NCI-H2196 (cell line): Measurements from ENCODE around the gene PTPRM.

ENCODE experiments used
- DNase-seq: peaks from one replicate; lab custom pipeline; 2025; ENCODE audit not compliant: unreplicated experiment; lab: John Stamatoyannopoulos, UW

PTPRM gene

DNA sequence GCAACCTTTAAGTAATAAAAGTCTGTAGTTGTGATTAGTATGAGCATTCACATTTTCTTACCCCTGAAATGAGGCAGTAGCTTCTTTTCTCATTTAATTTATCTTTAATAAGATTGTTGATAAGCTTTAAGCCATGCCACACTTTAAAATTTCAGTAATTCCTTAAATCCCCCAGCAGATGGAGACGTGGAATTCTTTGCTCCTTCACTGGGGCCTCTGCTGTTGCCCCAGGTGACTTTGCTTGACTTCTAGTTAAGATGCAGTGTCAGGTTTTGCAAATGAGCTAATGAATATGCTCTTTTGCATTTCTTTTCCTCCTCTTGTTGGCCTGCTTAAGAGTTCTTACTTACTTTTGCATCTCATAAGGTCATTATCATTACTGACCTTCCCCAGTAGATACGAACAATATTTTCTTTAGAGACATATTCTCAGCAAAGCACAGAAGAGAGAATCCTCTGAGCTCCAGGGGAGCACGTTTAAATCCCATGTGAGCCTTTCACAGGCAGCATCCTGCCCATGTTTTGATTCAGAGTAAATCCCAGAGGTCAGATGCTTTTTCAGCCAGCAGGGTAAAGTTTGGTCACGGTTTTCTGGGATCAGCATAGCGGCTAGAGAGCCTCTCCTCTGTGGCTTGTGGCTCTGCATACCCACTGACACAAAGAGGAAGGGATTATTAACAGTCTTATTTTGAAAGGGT is 222.9 kb downstream of the PTPRM start:
- DNase-seq: peak; percentile 67

DNA sequence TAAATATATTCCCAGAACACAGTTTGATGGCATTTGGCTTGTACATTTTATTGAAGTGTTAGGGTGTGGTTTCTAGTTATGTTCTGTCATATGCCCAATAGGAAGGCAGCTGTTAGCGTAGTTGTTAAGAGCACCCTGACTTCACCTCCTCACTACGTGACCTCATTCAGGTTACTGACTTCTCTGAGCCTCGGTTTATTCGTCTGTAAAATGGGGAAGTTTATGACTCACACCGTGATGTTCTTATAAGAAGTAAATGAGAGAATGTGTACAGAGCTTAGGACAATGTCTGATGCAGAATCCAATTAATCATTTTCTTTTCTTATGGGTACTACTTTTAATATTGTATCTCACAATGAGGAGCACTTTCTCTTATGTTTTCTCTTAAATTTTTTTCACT is 226.0 kb downstream of the PTPRM start:
- no peak for DNase-seq

DNA sequence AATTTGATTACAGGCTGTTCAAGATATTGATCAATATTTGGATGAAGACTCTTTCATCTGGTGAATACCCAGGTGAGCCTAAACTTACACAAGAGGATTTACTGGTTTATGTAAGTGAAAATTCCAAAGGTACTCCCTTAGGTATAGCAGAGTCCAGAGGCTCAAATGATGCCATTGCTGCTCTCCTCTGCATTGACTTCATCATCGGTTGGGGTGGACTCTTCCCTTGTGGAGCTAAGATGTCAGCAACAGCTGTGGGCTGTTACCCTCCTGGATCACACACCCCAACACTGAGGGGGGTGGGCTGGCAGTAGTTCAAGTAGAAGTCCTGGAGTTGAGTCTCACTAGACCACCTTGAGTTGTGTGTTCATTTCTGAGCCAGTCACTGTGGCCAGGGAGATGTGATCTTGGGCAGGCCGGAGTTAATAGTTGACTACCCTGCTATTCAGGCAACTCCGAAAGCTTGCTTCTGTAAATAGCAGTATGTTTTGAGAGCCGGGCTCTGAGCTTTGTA is 236.9 kb downstream of the PTPRM start:
- no peak for DNase-seq

DNA sequence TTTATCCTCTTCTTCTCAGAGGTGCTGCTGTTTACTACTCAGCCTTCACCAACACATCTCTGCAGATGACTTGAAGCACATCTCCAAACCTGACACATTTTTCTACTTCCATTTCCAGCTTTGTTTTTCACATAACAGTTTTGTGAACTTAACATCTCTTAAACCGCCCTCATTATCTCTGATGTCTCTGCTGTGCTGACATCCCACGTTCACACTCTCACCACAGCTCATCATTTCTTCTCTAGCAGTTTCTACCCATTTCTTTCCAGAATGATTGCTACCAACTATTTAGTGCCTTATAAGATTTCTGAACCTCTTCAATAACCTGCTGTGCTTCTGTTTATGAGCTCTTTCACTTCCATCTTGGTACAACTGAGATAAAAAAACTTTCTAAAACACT is 238.0 kb downstream of the PTPRM start:
- no peak for DNase-seq

DNA sequence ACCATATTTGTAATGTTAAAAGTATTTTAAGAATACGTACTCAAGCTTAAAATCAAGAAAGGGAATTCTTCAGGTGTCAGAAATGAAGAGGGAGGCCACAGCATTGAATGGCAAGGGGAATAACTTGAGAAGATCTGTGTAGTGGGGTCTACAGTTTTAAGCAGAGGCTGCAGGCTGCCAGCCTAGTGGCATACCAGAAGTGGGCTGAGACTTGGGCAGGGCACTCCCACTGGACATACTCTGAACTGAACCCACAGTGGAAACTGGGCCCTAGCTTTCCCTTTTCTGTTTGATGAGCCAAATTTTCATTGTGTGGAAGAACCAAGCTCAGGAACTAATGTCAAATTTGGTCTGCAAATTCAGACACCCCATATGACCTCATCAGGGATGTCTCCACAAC is 238.8 kb downstream of the PTPRM start:
- no peak for DNase-seq

DNA sequence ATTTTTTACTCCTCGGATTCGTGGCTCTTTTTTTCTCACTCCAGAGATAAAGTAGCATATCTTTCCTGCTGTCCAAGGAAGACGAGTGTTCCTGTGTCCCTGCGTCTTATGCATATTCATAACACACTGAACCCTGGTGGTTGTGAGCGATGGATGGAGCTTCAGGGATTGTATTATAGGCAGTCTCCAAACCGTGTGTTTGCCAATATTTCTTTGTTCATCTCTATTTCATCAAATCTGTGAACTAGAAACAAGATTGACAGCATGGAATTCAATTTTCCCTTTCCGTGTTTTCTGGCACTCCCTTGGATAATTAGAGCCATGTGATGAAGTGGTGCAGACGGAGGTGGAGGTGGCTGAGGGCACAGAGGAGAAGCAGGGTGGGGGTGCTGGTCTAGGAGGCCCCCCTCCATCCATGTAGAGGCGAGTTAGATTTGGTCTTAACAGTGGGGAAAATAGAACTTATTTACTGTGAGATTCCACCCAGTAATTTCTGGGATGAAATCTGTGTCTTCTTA is 240.9 kb downstream of the PTPRM start:
- no peak for DNase-seq

DNA sequence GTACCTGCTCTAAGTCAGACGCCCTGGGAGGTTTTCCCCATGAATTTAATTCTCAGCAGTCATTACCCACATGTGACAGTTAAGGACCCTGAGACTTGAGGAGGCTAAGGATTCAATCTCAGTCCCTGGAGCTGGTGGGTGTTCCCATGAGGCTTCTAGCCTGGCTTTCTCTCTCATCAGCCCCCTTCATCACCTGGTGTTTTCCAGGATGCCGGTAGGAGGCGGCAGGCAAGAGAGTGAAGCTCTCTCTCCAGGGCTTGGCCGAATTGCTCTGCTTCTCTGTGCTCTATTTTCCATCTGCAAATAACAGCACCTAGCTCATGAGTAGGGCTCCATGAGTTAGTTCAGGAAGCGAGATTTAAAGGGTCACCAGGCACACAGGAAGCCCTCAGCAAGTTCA is 241.9 kb downstream of the PTPRM start:
- DNase-seq: no peak

DNA sequence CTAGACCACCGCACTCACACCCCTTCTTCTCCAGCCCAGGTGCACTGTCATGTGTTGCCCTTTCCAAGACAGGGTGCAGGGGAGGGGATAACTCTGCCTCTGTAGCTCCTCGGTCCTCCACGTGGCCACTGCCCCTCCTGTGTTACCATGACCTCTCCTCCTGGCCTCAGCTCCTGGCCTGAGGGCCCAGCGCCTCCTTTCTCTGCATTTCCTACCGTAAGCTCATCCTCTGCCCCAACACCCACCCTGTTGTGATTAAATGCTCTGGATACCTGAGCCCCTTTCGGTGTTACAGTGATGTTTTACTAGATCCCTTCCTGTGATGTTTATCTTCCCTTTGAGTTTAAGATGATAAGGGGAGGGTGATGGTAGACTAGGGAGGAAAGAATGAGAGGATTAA is 242.3 kb downstream of the PTPRM start:
- no peak for DNase-seq

DNA sequence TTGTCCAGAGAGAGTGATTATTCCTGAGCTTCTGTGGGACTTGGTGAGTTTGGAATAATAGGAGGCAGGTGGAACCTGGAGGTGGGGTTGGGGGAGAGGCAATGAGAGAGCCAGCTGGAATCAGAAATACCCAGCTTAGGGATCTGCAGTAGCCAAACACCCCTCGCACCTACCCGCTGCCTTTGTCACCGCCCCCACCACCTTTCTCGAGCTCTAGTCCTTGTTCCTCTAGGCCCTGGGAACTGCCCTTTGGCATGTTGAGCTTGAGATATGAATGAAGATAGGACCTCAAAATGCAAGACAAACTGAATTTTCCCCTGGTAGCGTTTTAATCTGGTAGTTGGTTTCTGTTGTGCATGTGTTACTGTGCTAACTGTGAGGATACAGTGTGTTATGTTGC is 242.9 kb downstream of the PTPRM start:
- DNase-seq: no peak

DNA sequence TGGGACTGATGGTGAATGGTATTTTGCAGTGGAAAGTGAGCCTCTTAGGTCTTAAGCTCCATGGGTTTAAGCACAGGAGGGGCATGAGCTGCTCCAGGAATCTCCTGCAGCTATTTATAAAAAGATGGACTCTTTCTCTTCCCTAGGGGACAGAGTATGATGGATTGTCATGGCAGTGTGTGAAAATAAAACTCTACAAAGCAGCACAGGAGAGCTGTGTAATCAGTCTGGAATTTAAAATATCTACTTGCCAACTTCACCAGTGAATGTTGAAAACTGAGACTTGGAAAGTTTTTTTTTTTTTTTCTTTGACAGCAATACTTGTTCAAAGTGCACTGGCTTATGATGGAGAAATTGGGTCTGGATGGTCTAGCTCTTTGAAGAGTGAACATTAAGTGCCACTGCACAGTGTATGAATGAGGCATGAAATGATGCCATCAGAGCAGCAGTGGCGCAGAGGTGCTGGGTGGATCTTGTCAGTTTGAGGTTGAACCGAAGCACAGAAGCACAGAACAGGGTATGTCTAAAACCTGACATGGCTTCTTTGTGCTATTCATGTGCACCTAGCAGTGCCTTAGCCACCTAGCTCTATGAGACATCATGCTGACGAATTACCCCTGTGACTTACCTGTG is 245.4 kb downstream of the PTPRM start:
- DNase-seq: no peak

DNA sequence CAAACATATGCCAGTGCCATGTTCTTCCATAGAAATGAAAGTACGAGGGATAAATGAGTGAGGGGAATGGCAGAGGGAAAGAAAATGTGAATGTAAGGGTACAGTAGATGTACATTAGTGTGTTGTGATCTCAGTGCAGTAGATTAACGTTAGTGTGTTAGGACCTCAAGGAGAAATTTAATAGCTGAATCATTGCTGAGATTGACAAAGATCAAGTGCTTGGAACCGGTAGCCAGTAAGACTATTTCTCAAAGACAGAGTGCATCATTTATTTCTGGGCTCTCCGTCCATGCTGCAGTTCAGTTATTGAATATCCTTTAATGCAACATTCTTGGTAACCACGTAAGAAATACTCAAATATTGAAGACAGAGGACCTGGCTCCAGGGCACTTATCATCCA is 246.0 kb downstream of the PTPRM start:
- no peak for DNase-seq

DNA sequence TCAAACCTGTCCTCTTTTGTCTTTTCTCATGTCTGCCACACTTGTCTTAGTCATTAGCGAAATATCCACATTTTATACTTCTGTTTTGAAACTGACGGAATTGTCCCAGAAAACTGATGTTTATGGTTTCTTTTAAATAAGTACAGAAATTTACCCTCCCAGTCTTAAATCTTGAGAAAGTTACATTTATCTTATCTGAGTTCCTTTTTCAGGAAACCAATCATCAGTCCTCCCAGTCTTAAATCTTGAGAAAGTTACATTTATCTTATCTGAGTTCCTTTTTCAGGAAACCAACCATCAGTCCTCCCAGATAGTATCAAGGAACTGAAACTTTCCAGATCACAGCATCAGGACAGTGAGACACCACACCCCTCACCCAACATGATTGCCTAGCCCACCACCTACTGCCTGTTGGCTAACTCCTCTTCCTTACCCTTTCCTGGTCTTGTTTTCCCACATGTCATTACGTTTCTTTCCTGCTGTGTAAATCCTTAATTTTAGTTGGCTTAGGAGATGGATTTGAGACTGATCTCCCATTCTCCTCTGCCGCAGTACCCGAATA is 247.7 kb downstream of the PTPRM start:
- DNase-seq: no peak

DNA sequence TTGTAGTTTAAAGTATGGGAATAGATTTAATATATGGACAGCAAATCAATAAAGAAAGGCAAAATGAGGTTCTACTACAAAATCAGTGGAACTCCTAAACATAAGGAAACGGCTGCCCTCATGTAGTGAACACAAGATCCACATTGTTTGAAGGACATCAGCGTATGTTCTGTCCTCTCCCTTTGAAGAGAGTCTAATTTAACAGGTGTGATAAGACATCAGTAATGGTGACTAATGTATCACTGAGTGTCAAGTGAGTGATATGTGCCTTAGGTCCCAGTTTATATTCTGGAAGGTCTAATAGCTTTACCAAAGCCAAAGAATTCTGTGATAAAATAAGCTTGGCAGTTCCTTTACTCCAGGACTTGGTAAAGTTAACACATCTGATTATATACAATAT is 248.7 kb downstream of the PTPRM start:
- no peak for DNase-seq

DNA sequence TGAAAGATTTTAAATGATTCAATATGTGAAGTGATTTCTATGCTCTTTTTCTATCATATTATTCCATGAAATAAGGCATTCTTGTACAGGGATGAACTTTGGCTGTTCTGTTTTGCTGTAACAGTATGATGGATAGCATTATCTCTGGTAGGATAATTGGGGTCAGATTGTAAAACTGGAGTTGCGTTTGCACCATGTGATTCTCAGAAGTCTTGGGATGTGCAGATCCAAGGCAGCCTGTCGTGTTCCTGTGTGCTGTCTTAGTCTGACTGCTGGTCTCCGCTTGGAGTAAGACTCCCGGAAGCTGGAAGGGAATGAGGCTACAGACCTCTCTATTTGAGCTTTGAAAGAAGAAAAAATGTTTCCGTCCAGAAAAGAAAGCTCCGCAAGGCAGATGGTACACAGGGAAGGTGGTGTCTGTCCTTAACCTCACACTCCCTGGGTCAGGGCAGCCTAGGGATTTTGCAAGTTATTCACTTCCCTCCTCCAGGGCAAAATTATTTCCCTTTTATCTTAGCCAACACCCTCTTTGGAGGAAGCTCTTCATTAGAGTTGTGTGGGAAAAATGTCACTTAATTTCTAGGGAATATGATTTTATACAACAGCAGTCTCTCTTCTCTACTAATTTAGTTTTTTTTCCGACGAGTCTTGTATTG is 250.6 kb downstream of the PTPRM start:
- DNase-seq: no peak

DNA sequence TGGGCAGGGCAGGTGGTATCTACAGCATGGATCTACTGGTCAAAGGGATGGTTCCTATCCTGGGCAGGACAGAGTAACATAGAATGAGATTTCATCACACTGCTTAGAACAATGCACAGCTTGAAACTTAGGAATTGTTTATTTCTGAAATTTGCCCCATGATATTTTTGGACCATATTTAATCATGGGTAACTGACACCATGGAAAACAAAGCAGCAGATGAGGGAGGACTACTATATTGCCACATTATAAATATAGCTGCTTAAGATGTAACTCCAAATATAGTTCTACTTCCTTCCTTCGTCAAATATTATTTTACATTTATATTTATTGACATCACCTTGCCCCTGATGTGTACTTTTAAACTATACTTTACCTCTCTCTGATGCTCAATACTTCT is 254.7 kb downstream of the PTPRM start:
- no peak for DNase-seq

DNA sequence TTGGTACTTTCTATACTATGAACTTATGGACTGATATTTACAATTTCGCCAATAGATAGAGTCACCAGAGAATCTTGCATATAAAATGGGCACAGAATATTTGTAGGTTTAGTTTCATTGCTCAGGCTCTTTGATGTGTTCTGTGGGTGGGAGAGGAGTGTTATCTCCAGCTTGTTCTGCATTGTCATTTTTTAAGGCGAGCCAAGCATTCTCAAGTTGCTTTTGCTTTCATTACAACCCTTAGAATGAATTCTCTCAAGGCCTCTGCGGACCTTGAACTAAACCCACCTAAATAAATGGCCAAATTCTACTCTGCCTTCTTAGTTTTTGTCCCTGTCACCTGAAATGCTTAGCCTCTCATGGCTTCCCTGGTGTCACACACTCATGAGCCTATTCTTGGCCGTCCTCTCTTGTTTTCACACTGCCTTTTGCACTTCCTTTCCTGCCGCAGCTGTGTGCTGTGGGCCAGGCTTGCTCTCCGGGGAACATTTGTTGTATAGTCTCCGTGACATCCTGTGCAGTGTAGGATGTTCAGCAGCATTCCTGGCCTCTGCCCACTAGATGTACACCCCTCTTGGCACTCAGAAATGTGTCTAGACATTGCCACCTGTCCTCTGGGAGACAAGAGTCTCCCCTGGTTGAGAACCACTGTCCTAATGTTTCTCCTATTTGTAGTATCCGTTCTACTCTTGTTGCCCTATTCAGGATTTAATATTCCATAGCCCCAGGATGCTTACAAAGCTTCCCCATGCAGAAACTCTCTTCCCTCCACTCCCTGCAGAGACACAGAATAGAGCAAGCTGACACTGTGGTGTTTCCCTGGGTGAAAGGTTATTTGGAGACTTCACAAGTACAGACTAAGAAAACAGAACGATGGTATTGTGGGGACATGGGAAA is 255.6 kb downstream of the PTPRM start:
- DNase-seq: no peak

DNA sequence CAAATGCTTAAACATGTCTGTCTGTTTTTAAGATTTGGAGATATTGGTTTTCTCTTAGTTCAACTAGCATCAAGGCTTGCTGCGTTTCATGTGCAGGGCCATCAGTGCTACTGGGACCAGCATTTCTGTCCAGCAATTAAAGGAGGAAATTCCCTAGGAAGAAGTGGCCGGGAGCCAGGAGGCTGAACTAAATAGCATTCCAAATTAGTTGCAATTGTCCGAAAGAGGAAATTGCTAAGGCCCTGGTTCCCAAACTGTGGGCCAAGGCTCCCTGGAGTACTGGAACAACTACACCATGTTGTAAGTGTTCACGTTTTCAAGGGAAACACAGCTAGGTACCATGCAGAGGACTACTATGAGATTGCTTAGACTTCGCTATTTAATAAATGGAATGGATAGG is 257.9 kb downstream of the PTPRM start:
- no peak for DNase-seq

DNA sequence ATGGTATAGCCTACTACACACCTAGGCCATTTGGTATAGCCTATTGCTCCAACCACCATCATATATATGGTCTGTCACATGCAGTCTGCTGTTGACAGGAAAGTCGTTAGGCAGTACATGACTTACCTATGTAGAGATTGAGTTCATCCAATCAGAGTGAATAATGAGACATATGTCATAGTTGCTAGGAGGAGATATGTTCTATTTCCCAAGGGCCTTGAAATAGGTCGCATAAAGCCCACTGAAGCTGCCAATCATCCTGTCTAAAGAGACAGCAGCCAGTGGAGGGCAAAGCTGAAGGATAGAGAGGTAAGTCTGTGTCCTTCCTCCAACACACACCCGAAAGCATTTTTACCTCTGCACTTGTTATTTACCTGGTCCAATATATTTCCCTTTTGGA is 263.4 kb downstream of the PTPRM start:
- peak; percentile 36 for DNase-seq

DNA sequence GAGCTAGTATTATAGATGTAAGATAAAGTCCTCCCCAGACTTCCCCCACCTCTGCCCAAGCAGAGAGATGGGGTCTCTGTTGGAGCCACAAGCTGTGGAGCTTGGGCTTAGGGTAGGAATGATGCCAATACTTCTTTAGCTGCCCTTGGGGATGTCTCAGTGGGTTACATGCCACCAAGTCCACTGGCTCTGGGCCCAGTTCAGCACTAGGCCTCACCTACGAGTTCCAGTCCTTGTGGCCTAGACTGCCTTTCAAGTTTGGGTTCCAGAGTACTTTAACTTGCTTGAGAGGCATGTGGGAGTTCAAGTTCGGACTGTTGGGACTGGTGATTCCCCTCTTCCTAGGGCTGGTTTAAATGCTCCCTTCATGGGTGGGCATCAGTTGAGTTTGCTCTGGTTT is 272.4 kb downstream of the PTPRM start:
- DNase-seq: no peak

DNA sequence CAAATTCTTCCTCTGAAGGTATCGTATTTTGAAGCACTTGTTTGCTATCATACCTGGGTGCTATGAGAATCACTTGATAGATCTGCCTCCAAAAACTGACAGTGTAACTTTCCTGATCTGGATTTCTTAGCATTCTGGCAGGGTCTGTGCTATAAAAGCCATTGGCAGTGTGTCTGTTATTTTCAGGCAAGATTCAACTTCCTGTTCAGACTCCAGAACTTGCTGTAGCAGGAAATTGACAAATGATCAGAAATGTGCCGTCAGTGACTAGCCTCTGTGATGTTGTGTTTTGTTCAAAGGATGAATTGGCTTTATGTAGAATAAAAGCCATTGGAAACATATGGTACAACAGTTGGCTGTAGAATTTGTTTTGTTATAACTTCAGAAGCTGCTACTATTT is 273.3 kb downstream of the PTPRM start:
- DNase-seq: no peak

DNA sequence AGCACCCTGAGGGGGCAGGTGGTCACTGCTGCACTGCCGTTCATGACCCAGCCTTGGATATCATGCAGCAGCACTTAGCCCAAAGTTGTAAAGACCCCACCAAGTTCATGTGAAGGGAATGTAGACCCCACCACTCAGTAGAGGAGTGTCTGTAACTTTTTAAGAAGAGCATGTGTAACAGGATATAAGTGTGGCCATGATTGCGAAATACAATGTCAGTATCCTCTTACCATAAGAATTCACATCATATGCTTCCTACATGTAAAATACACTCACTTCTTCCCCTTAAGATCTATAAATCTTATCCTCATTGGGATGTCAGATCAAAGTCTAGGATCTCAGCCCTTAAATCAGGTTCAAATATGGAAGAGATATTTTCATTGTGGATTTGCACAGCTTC is 276.9 kb downstream of the PTPRM start:
- DNase-seq: no peak
